Spleen (tissue), 11 donors: Measurements from ENCODE around the gene SELENOI. TPM values are rescaled to one million over a fixed set of nuclear protein-coding genes. Genes with fewer than 3 reads are reported as not detected.
"Not testable (repeated sequence)": the region's sequence is repeated elsewhere in the genome, so short reads cannot be mapped to it uniquely, and the experiment has no call there.

ENCODE experiments used
- DNase-seq: peaks from one replicate; pipeline ENCODE4 v3.0.0-alpha.2; 2020
- H3K27ac ChIP-seq, 8 donors: fragments of 200-600 bp; sonication (generic) in 7 of 8; 1 replicate in 4 of 8; 2 replicates in 4 of 8; pipeline versions ENCODE4 v1.5.0 to v1.8.0; 2016 to 2021; ENCODE audit warnings: inconsistent platforms in 4 of 8, mild to moderate bottlenecking in 4 of 8, moderate library complexity in 1 of 8
- H3K27me3 ChIP-seq, 7 donors: fragments of 200-600 bp; sonication (generic) in 6 of 7; replicated peaks in 1 of 7; 1 replicate in 4 of 7; 2 replicates in 3 of 7; pipeline versions ENCODE4 v1.5.0 to v1.8.0; 2016 to 2021; ENCODE audit warnings: inconsistent platforms in 3 of 7, mild to moderate bottlenecking in 1 of 7
- H3K36me3 ChIP-seq, 6 donors: fragments of 200-600 bp; sonication (generic) in 5 of 6; 1 replicate in 4 of 6; 2 replicates in 2 of 6; pipeline versions ENCODE4 v1.5.0 to v1.8.0; 2016 to 2021; ENCODE audit warnings: inconsistent platforms in 2 of 6
- H3K4me1 ChIP-seq, 6 donors: fragments of 200-600 bp; sonication (generic) in 5 of 6; 1 replicate in 3 of 6; 2 replicates in 3 of 6; pipeline versions ENCODE4 v1.5.0 to v1.8.0; 2016 to 2021; ENCODE audit warnings: inconsistent platforms in 3 of 6
- H3K4me3 ChIP-seq, 8 donors: fragments of 200-600 bp; sonication (generic) in 7 of 8; 1 replicate in 4 of 8; 2 replicates in 4 of 8; pipeline versions ENCODE4 v1.5.0 to v1.8.0; 2016 to 2021; ENCODE audit warnings: inconsistent platforms in 4 of 8, mild to moderate bottlenecking in 4 of 8, moderate library complexity in 2 of 8
- H3K9me3 ChIP-seq, 8 donors: fragments of 200-600 bp; sonication (generic) in 7 of 8; 1 replicate in 4 of 8; 2 replicates in 4 of 8; pipeline versions ENCODE4 v1.5.0 to v1.8.0; 2016 to 2021; ENCODE audit warnings: inconsistent platforms in 4 of 8
- CTCF ChIP-seq, 11 experiments: fragments of 200-600 bp in 7 of 11; fragments of 450-650 bp in 4 of 11; sonication (generic) in 4 of 11; IDR thresholded peaks in 8 of 11; conservative IDR thresholded peaks in 3 of 11; 1 replicate in 7 of 11; 2 replicates in 4 of 11; pipeline versions ENCODE4 v1.4.0 to v1.8.0; 2016 to 2021; ENCODE audit warnings: antibody characterized with exemption in 11 of 11, inconsistent platforms in 4 of 11, mild to moderate bottlenecking in 1 of 11
- POLR2A ChIP-seq, 3 donors: fragments of 450-650 bp; IDR thresholded peaks; one replicate each; pipeline ENCODE4 v1.5.1; 2017; ENCODE audit warnings: antibody characterized with exemption in 3 of 3, mild to moderate bottlenecking in 1 of 3
- POLR2AphosphoS5 ChIP-seq, 3 donors: sonication (generic); formaldehyde crosslinking; IDR thresholded peaks; one replicate each; pipeline ENCODE4 v1.5.1; 2017; ENCODE audit warnings: antibody characterized with exemption in 3 of 3
- WGBS, 5 donors: extraction: QIAGEN DNeasy Blood & Tissue Kit in 3 of 5; methylation state at CpG; one replicate each; pipeline versions ENCODE4 v1.1.5 to v1.1.7; 2013 to 2018; 5-methylcytosine and 5-hydroxymethylcytosine counted together
- intact Hi-C: fragments of 100-400 bp; cut with DNase I; formaldehyde crosslinking; loops from one replicate; pipeline ENCODE4 v1.15.0; 2023; ENCODE audit warnings: low total_unique reads
- polyA plus RNA-seq, 3 donors: library from polyadenylated mRNA; stranded (reverse); fragments of 200-250 nt; gene quantifications; one replicate each; pipeline ENCODE4 v1.2.1, GENCODE V29; 2013
- total RNA-seq, 7 donors: library from RNA; depleted of rRNA in 3 of 7; stranded (reverse); fragments of >200 nt in 3 of 7; fragmentation: NEBNext Ultra II Directional in 4 of 7; extraction: Animal tissue kit (Norgen Biotek cat#: 25700) in 4 of 7; gene quantifications; one replicate each; pipeline versions ENCODE4 v1.1.0 to v1.2.1, GENCODE V29; 2016 to 2021
- donor health status: healthy with polysubstance abuse.
- donor health status: DM: no; HTN: no; CAD: no; lungs with moderate emphysema.
- donor health status: DM: no; HTN: no; CAD: no.
- donor health status: Bipolar disorder and iron deficiency.
- donor health status: healthy.
- donor health status: DM: no; HTN: no; CAD: no.
- donor health status: DM: yes; HTN: yes; CAD: no.

The SELENOI gene
- total and polyA plus RNA-seq, 10 donors: 2.0 to 23.6 (median 16.4) TPM

GRCh38 chr2:26351375-26352090, 5.6 kb downstream of the SELENOI start:
- Histone ChIP-seq H3K4me3 (no peak overlapping the region), H3K9me3 (no peaks in the 10 kb centered on the region), H3K4me1 (peaks cover 11 to 54% (median 19%) of the 10 kb centered on the region in 6 donors), H3K27me3 (no peaks in the 10 kb centered on the region), H3K27ac (no peak overlapping the region), H3K36me3 (peaks cover 0 to 3% (median 0%) of the 10 kb centered on the region in 6 donors)
- TF ChIP-seq POLR2AphosphoS5 (IDR thresholded peaks at IDR 0.05) (no peak), CTCF (IDR thresholded peaks at IDR 0.05 in 8 of 11, conservative IDR thresholded peaks at IDR 0.05 in 3 of 11) (no peak), POLR2A (IDR thresholded peaks at IDR 0.05) (no peak)
- WGBS, 5 donors: 96 to 98% (median 96%) methylated on average over 10 of the region's 10 CpGs
- no peak for DNase-seq
- intact Hi-C loops: no loop called here

- Histone ChIP-seq H3K4me1 (peaks cover 2 to 41% (median 7%) of the 10 kb centered on the region in 6 donors), H3K4me3 (no peak overlapping the region), H3K9me3 (no peaks in the 10 kb centered on the region), H3K36me3 (peaks cover 0 to 16% (median 0%) of the 10 kb centered on the region in 6 donors), H3K27ac (no peak overlapping the region), H3K27me3 (no peaks in the 10 kb centered on the region)
- 72 to 91% (median 83%) methylated on average over 1 of the region's 1 CpG for WGBS, 5 donors
- DNase-seq: no peak
- intact Hi-C loops: no loop called here
- TF ChIP-seq POLR2AphosphoS5 (IDR thresholded peaks at IDR 0.05) (no peak), POLR2A (IDR thresholded peaks at IDR 0.05) (no peak), CTCF (IDR thresholded peaks at IDR 0.05 in 8 of 11, conservative IDR thresholded peaks at IDR 0.05 in 3 of 11) (no peak)
These were observed 6.9 kb downstream of the SELENOI start for GRCh38 chr2:26352892-26353291.

GRCh38 chr2:26354469-26354868, 8.5 kb downstream of the SELENOI start:
- 97% methylated on average over 16 of the region's 16 CpGs for WGBS, 5 donors
- peaks cover 0 to 28% (median 0%) of the 10 kb centered on the region in 6 donors for H3K4me1 ChIP-seq
- H3K27me3 ChIP-seq, DNase-seq, intact Hi-C loops, H3K9me3 ChIP-seq, H3K4me3 ChIP-seq, H3K27ac ChIP-seq: not testable (repeated sequence)
- H3K36me3 ChIP-seq: peaks cover 0 to 22% (median 0%) of the 10 kb centered on the region in 6 donors

- no peak for DNase-seq
- intact Hi-C loops: no loop called here
- Histone ChIP-seq H3K36me3 (peaks cover 0 to 22% (median 0%) of the 10 kb centered on the region in 6 donors), H3K27me3 (no peaks in the 10 kb centered on the region), H3K4me1 (peaks cover 0 to 23% (median 0%) of the 10 kb centered on the region in 6 donors), H3K27ac (no peak overlapping the region), H3K4me3 (no peak overlapping the region), H3K9me3 (no peaks in the 10 kb centered on the region)
- TF ChIP-seq POLR2AphosphoS5 (IDR thresholded peaks at IDR 0.05) (no peak), POLR2A (IDR thresholded peaks at IDR 0.05) (no peak), CTCF (IDR thresholded peaks at IDR 0.05 in 8 of 11, conservative IDR thresholded peaks at IDR 0.05 in 3 of 11) (no peak)
- WGBS, 5 donors: 81 to 90% (median 89%) methylated on average over 9 of the region's 9 CpGs
These were observed 9.4 kb downstream of the SELENOI start for GRCh38 chr2:26355038-26355995.
